ENCODE results near the gene SHC3. TPM values are rescaled to one million over a fixed set of nuclear protein-coding genes. Genes with fewer than 3 reads are reported as not detected.

Gene SHC3
- total RNA-seq, 6 donors from 2014 or later, result 11.0 to 22.0 (median 14.0) TPM

DNA sequence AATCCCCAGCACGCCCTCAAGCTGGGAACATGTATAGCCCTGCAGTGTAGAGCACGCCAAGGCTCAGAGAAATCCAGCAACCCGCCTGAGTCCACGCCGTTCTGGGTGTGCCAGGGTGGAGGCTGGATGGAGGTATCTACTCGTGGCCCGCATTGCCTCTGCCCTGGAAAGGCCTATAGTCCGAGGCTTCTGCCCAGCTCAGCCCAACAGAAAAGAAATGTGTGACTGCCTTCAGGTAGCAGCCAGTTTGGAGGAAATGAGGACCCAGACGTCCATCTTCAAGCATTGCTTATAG is 169.1 kb downstream of the SHC3 start:
- no peaks in the 10 kb centered on the region for H3K4me1 ChIP-seq
- no peak for ATAC-seq (ENCODE audit: low FRiP score in 2 of 2)
- no peaks in the 10 kb centered on the region for H3K27me3 ChIP-seq
- peaks cover 0 to 3% (median 0%) of the 10 kb centered on the region in 4 donors for H3K36me3 ChIP-seq
- 93% methylated on average over 9 of the region's 9 CpGs for WGBS, 2 donors
- TF ChIP-seq POLR2AphosphoS5 (IDR thresholded peaks at IDR 0.05), result no peak
- no peak for TF ChIP-seq POLR2A (IDR thresholded peaks at IDR 0.05)
- no peak for TF ChIP-seq EP300 (IDR thresholded peaks at IDR 0.05)
- TF ChIP-seq, protein P1, sequence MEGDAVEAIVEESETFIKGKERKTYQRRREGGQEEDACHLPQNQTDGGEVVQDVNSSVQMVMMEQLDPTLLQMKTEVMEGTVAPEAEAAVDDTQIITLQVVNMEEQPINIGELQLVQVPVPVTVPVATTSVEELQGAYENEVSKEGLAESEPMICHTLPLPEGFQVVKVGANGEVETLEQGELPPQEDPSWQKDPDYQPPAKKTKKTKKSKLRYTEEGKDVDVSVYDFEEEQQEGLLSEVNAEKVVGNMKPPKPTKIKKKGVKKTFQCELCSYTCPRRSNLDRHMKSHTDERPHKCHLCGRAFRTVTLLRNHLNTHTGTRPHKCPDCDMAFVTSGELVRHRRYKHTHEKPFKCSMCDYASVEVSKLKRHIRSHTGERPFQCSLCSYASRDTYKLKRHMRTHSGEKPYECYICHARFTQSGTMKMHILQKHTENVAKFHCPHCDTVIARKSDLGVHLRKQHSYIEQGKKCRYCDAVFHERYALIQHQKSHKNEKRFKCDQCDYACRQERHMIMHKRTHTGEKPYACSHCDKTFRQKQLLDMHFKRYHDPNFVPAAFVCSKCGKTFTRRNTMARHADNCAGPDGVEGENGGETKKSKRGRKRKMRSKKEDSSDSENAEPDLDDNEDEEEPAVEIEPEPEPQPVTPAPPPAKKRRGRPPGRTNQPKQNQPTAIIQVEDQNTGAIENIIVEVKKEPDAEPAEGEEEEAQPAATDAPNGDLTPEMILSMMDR (IDR thresholded peaks at IDR 0.05), result no peak
- no peak overlapping the region for H3K4me3 ChIP-seq
- no peak overlapping the region for H3K27ac ChIP-seq
- no peak for DNase-seq
- H3K9me3 ChIP-seq, result no peaks in the 10 kb centered on the region

DNA sequence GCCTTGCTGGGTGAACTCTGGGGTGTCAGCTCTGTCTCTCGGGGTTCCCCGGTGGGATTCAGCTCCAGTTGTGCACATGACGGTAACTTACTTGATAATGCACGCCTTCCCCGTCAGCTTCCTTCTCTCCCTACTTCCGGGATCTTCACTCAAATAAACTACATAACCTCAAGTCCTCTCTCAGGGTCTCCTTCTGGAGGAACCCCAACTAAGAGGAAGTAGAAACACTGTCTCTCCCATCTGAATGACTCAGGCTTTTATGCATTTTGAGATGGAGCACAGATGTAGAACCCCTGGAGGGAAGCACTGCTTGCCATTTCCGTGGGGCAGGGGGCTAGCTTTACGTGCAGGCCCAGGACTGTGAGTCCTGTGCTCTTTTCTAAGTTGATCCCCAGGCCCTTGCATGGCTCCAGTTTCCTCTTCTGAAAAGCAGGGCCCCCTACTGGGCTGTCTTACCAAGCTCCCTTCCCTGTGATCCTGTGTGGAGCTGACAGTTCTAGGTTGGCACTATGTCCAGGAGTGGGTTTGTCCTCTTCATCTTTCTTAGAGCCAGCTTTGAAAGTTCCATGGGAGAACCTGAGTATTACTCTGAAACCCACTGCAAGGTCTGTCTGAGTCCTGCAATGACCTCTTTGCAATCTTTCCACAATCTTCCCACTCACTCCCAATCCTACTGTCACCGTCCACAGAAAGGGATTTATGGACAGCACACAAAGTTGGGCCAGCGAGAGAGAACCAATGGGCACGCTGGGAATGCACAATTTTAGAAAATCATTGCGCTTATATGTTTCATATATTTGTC is 169.7 kb downstream of the SHC3 start:
- Histone ChIP-seq H3K36me3 (peaks cover 0 to 3% (median 0%) of the 10 kb centered on the region in 4 donors), H3K9me3 (no peaks in the 10 kb centered on the region), H3K4me1 (no peaks in the 10 kb centered on the region), H3K27me3 (no peaks in the 10 kb centered on the region), H3K27ac (no peak overlapping the region), H3K4me3 (no peak overlapping the region)
- TF ChIP-seq EP300 (IDR thresholded peaks at IDR 0.05), result no peak
- TF ChIP-seq, protein P1 (IDR thresholded peaks at IDR 0.05), result no peak
- no peak for TF ChIP-seq POLR2AphosphoS5 (IDR thresholded peaks at IDR 0.05)
- TF ChIP-seq POLR2A (IDR thresholded peaks at IDR 0.05), result no peak
- WGBS, 2 donors, result 64 to 85% methylated on average over 12 of the region's 12 CpGs
- ATAC-seq (ENCODE audit: low FRiP score in 2 of 2) (no peak), DNase-seq (no peak)

DNA sequence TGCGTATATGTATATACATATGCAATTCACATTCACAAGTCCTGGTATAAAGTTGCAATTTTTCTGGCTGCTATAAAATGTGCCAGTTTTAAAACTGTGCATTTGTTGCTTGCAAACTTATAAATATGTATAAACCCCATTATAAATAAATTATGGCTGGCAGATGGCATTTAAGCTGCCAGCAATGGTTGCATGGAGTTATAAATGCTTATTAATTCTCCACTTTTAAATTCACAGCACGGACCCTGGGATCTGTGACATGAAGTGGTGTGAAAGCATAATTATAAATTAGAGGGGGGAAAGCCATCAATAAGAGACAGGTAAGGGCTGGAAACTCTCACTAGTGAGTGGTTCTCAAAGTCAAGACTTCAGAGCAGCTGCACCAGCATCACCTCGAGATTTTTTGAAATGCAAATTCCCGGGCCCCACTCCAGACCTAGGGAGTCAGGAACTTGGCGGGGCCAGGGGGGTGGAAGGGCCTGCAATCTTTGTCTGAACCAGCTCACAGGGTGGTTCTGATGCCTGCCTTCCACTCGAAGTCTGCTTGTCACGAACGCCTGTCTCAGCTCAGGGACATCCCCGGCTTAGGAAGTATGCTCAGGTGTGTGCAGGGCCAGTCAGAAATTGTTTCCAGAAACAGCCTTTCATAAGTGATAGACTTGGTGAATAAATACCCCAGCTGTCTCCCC is 170.4 kb downstream of the SHC3 start:
- WGBS, 2 donors, result 84 to 87% methylated on average over 9 of the region's 9 CpGs
- Histone ChIP-seq H3K4me1 (no peaks in the 10 kb centered on the region), H3K9me3 (no peaks in the 10 kb centered on the region), H3K27ac (no peak overlapping the region), H3K4me3 (no peak overlapping the region), H3K27me3 (no peaks in the 10 kb centered on the region), H3K36me3 (peaks cover 0 to 3% (median 0%) of the 10 kb centered on the region in 4 donors)
- DNase-seq (no peak), ATAC-seq (ENCODE audit: low FRiP score in 2 of 2) (no peak)
- TF ChIP-seq POLR2A (IDR thresholded peaks at IDR 0.05) (no peak), POLR2AphosphoS5 (IDR thresholded peaks at IDR 0.05) (no peak), EP300 (IDR thresholded peaks at IDR 0.05) (no peak)
- TF ChIP-seq, protein P1 (IDR thresholded peaks at IDR 0.05), result no peak

DNA sequence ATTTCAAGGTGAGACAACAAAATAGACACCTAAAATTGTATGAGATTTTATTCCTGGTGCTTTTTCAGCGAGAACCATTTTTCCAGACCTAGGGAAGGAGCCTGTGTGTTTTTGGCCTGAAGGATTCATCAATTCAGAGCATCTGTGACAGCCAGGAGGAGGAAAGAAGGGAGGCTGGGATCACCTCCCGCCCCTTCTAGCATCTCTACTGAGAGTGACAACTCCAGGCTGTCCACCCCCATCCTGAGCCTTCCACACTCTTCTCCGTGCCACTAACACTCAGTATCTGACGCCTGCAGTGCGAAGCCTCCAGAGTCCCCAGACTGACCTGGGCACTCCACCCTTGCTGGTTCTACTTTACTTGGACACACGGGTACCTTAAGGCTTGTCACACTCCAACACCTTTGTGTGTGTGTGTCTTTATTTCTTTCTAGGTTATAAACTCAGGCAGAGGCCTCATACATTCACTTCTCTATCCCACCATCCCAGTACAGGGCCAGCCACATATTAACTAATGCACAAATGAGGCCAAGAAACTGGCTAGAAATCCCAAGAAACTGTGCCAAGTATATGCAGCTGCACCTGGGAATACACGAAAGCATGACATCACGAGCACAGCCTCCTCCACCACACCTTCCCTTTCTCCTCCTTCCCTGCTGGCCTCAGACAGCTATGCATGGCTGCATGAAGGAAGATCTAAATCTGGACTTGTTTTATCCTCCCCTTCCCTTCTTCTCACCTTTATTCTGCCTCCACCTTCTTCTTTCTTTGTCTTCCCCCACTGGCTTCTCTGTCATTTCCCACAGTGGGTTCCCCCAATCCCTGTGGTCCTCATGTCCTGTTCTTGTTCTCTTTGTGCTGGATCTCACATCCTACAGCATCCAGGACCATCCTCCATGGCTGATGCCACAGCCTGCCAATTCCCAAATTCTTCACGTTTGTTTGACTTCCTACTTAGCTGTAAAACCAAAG is 171.3 kb downstream of the SHC3 start:
- Histone ChIP-seq H3K9me3 (no peaks in the 10 kb centered on the region), H3K4me3 (no peak overlapping the region), H3K4me1 (no peaks in the 10 kb centered on the region), H3K27me3 (no peaks in the 10 kb centered on the region), H3K36me3 (peaks cover 0 to 3% (median 0%) of the 10 kb centered on the region in 4 donors), H3K27ac (no peak overlapping the region)
- ATAC-seq (ENCODE audit: low FRiP score in 2 of 2) (no peak), DNase-seq (no peak)
- TF ChIP-seq POLR2AphosphoS5 (IDR thresholded peaks at IDR 0.05) (no peak), POLR2A (IDR thresholded peaks at IDR 0.05) (no peak), EP300 (IDR thresholded peaks at IDR 0.05) (no peak)
- TF ChIP-seq, protein P1 (IDR thresholded peaks at IDR 0.05), result no peak
- 81 to 82% methylated on average over 9 of the region's 9 CpGs for WGBS, 2 donors

All from upper lobe of left lung (tissue), 6 donors.